MCF 10A (cell line): ENCODE data around the gene MAT1A. TPM values are rescaled to one million over a fixed set of nuclear protein-coding genes. Genes with fewer than 3 reads are reported as not detected.
"Not testable (repeated sequence)": the region's sequence is repeated elsewhere in the genome, so short reads cannot be mapped to it uniquely, and the experiment has no call there.

Experiments
- BruUV-seq: library from RNA; stranded (reverse); fragments of 400-500 nt; replicated peaks from 2 replicates; lab custom pipeline; 2021; lab: Mats Ljungman, UMichigan
- CTCF ChIA-PET: fragments of 300-600 bp; sonication (Branson Sonifier 250); formaldehyde crosslinking; extraction: SDS; loops from one replicate; lab custom pipeline; 2021; ENCODE audit warnings: antibody characterized with exemption, inconsistent platforms; lab: Yijun Ruan, JAX
- POLR2A ChIA-PET: fragments of 300-600, 350-650 bp; sonication (Branson Sonifier 250); formaldehyde crosslinking; extraction: SDS; loops from one replicate; lab custom pipeline; 2020; ENCODE audit warnings: antibody characterized with exemption, inconsistent platforms; lab: Yijun Ruan, JAX
- DNase-seq: peaks from one replicate; pipeline ENCODE4 v3.0.0-alpha.2; 2018; ENCODE audit not compliant: unreplicated experiment
- H3K27ac Mint-ChIP-seq: one replicate; pipeline ENCODE4 v1.8.0; 2022; ENCODE audit warnings: mild to moderate bottlenecking, low read depth, mixed read lengths; ENCODE audit not compliant: unreplicated experiment
- H3K27me3 Mint-ChIP-seq: one replicate; pipeline ENCODE4 v1.8.0; 2022; ENCODE audit warnings: mixed read lengths; ENCODE audit not compliant: insufficient read depth, unreplicated experiment
- H3K36me3 Mint-ChIP-seq: one replicate; pipeline ENCODE4 v1.8.0; 2022; ENCODE audit warnings: mild to moderate bottlenecking, moderate library complexity, mixed read lengths; ENCODE audit not compliant: insufficient read depth, unreplicated experiment
- H3K4me1 Mint-ChIP-seq: one replicate; pipeline ENCODE4 v1.8.0; 2022; ENCODE audit warnings: mixed read lengths; ENCODE audit not compliant: insufficient read depth, unreplicated experiment
- H3K4me3 Mint-ChIP-seq: one replicate; pipeline ENCODE4 v1.8.0; 2022; ENCODE audit warnings: mild to moderate bottlenecking, moderate library complexity, mixed read lengths; ENCODE audit not compliant: unreplicated experiment
- H3K9me3 Mint-ChIP-seq: one replicate; pipeline ENCODE4 v1.8.0; 2022; ENCODE audit warnings: mixed read lengths; ENCODE audit not compliant: unreplicated experiment
- CTCF ChIP-seq: fragments of 200-600 bp; IDR thresholded peaks from one replicate; pipeline ENCODE4 v1.8.0; 2022; ENCODE audit warnings: antibody characterized with exemption, mild to moderate bottlenecking; ENCODE audit not compliant: unreplicated experiment
- intact Hi-C: fragments of 100-400 bp; cut with micrococcal nuclease; formaldehyde crosslinking; loops from 2 replicates; pipeline ENCODE4 v1.14.1; 2022
- total RNA-seq: library from RNA; stranded (reverse); gene quantifications from 2 replicates; pipeline ENCODE4 v1.2.3, GENCODE V29; 2022

Gene MAT1A
- total RNA-seq, 1 experiment from 2014 or later: 0.26 TPM

GRCh38 chr10:80253266-80253962 is 36.0 kb downstream of the MAT1A start:
- ChIA-PET POLR2A (no interaction called here), CTCF (interaction anchor here (0.7 to 1.4 kb wide), 5 partner anchors 8 to 691 kb away, joined by 3 to 4 read pairs (median 4); no protein-coding TSS in a partner anchor)
- no peak for DNase-seq
- BruUV-seq: no TSS peak
- TF ChIP-seq CTCF: no peak
- H3K36me3 Mint-ChIP-seq: no peaks in the 10 kb centered on the region
- intact Hi-C loops: no loop called here
- no peak overlapping the region for H3K27ac Mint-ChIP-seq
- H3K4me3 Mint-ChIP-seq: no peak overlapping the region
- no peaks in the 10 kb centered on the region for H3K9me3 Mint-ChIP-seq
- H3K4me1 Mint-ChIP-seq: peaks cover 5% of the 10 kb centered on the region
- H3K27me3 Mint-ChIP-seq: peaks cover 34% of the 10 kb centered on the region

- Mint-ChIP-seq H3K4me1 (peaks cover 5% of the 10 kb centered on the region), H3K27me3 (peaks cover 34% of the 10 kb centered on the region), H3K27ac (no peak overlapping the region), H3K4me3 (no peak overlapping the region), H3K9me3 (no peaks in the 10 kb centered on the region), H3K36me3 (no peaks in the 10 kb centered on the region)
- intact Hi-C loops: no loop called here
- no peak for TF ChIP-seq CTCF
- DNase-seq: no peak
- BruUV-seq: no TSS peak
- ChIA-PET POLR2A (no interaction called here), CTCF (interaction anchor here (0.6 to 1.4 kb wide), 6 partner anchors 8 to 690 kb away, joined by 3 to 4 read pairs (median 3); no protein-coding TSS in a partner anchor)
Observed at GRCh38 chr10:80252296-80252887, 37.1 kb downstream of the MAT1A start.

- H3K4me3 Mint-ChIP-seq, DNase-seq, POLR2A ChIA-PET, H3K27ac Mint-ChIP-seq, H3K4me1 Mint-ChIP-seq, H3K36me3 Mint-ChIP-seq, BruUV-seq, intact Hi-C loops, H3K9me3 Mint-ChIP-seq: not testable (repeated sequence)
- CTCF ChIA-PET: interaction anchor here (1.4 kb wide), 1 partner anchor 9 kb away, joined by 3 read pairs; no protein-coding TSS in a partner anchor
- peaks cover 32% of the 10 kb centered on the region for H3K27me3 Mint-ChIP-seq
Observed at GRCh38 chr10:80251703-80252280, 37.7 kb downstream of the MAT1A start.

- H3K9me3 Mint-ChIP-seq, BruUV-seq, H3K36me3 Mint-ChIP-seq, POLR2A ChIA-PET, DNase-seq, H3K4me1 Mint-ChIP-seq, CTCF ChIA-PET, H3K27ac Mint-ChIP-seq, intact Hi-C loops, H3K4me3 Mint-ChIP-seq: not testable (repeated sequence)
- H3K27me3 Mint-ChIP-seq: peaks cover 19% of the 10 kb centered on the region
Observed at GRCh38 chr10:80250399-80250798, 39.1 kb downstream of the MAT1A start.

GRCh38 chr10:80249906-80250305 is 39.6 kb downstream of the MAT1A start:
- BruUV-seq, H3K9me3 Mint-ChIP-seq, DNase-seq, intact Hi-C loops, POLR2A ChIA-PET, H3K27ac Mint-ChIP-seq, H3K36me3 Mint-ChIP-seq, H3K4me1 Mint-ChIP-seq, H3K4me3 Mint-ChIP-seq: not testable (repeated sequence)
- peaks cover 19% of the 10 kb centered on the region for H3K27me3 Mint-ChIP-seq
- CTCF ChIA-PET: interaction anchor here (2.1 kb wide), 1 partner anchor 11 kb away, joined by 6 read pairs; no protein-coding TSS in a partner anchor

GRCh38 chr10:80247611-80248010 is 41.8 kb downstream of the MAT1A start:
- H3K9me3 Mint-ChIP-seq, BruUV-seq, H3K4me3 Mint-ChIP-seq, H3K36me3 Mint-ChIP-seq, DNase-seq, H3K4me1 Mint-ChIP-seq, intact Hi-C loops, H3K27ac Mint-ChIP-seq, POLR2A ChIA-PET: not testable (repeated sequence)
- peaks cover 30% of the 10 kb centered on the region for H3K27me3 Mint-ChIP-seq
- CTCF ChIA-PET: interaction anchor here (2.1 kb wide), 1 partner anchor 14 kb away, joined by 6 read pairs; no protein-coding TSS in a partner anchor

- CTCF ChIA-PET, DNase-seq, H3K9me3 Mint-ChIP-seq, H3K4me3 Mint-ChIP-seq, POLR2A ChIA-PET, H3K4me1 Mint-ChIP-seq, BruUV-seq, H3K36me3 Mint-ChIP-seq, H3K27ac Mint-ChIP-seq, intact Hi-C loops: not testable (repeated sequence)
- H3K27me3 Mint-ChIP-seq: peaks cover 29% of the 10 kb centered on the region
Observed at GRCh38 chr10:80244371-80244770, 45.1 kb downstream of the MAT1A start.
